GM12878 (cell line): ENCODE results near the gene TMCC2. TPM values are rescaled to one million over a fixed set of nuclear protein-coding genes. Genes with fewer than 3 reads are reported as not detected.

ENCODE experiments used
- ATAC-seq: fragments of 200-7000 bp; cut with Tn5 transposase; 3 replicates; pipeline ENCODE4 v1.9.1; 2020; ENCODE audit warnings: mild to moderate bottlenecking, moderate library complexity
- BruUV-seq: library from RNA; stranded (reverse); fragments of 400-500 nt; replicated peaks from 2 replicates; lab custom pipeline; 2021; lab: Mats Ljungman, UMichigan
- CTCF ChIA-PET: fragments of 300-600 bp; sonication (Branson Sonifier 250); formaldehyde crosslinking; extraction: SDS; loops from one replicate; lab custom pipeline; 2021; ENCODE audit warnings: inconsistent platforms; lab: Yijun Ruan, JAX
- POLR2A ChIA-PET: fragments of 350-600 bp; formaldehyde crosslinking; extraction: SDS; loops from one replicate; lab custom pipeline; 2021; ENCODE audit warnings: inconsistent platforms; lab: Charles Lee
- RAD21 ChIA-PET: fragments of 300-600 bp; sonication (Branson Sonifier 250); formaldehyde crosslinking; loops from one replicate; lab custom pipeline; 2023; ENCODE audit warnings: antibody characterized with exemption; ENCODE audit not compliant: unreplicated experiment; lab: Charles Lee
- SMC1A ChIA-PET: fragments of 300-600 bp; sonication (Branson Sonifier 250); formaldehyde crosslinking; loops from one replicate; lab custom pipeline; 2023; ENCODE audit not compliant: unreplicated experiment, uncharacterized antibody; lab: Charles Lee
- DNase-seq: peaks from one replicate; pipeline ENCODE4 v3.0.0-alpha.2; 2011; ENCODE audit warnings: low read depth, low spot score
- FAIRE-seq: peaks from 3 replicates; lab custom pipeline; 2011; peaks lifted over from hg19 to GRCh38; lab: Jason Lieb, UNC
- H2AFZ ChIP-seq: 2 replicates; pipeline ENCODE4 v1.6.0; 2011; ENCODE audit warnings: low read depth, low read length, control low read depth; ENCODE audit not compliant: control insufficient read depth
- H3K27ac ChIP-seq: 2 replicates; pipeline ENCODE4 v1.5.1; 2011; ENCODE audit warnings: control low read depth; ENCODE audit not compliant: control insufficient read depth, insufficient read depth
- H3K27me3 ChIP-seq, 2 experiments: replicated peaks in 1 of 2; 2 replicates each; pipeline versions ENCODE4 v1.6.0 to v1.6.1; 2011; ENCODE audit warnings: low read length in 1 of 2; ENCODE audit not compliant: control insufficient read depth in 2 of 2, insufficient read depth in 2 of 2
- H3K36me3 ChIP-seq, 2 experiments: 2 replicates each; pipeline ENCODE4 v1.5.1; 2011; ENCODE audit warnings: low read length in 1 of 2; ENCODE audit not compliant: control insufficient read depth in 2 of 2, insufficient read depth in 2 of 2
- H3K4me1 ChIP-seq: 2 replicates; pipeline ENCODE4 v1.6.1; 2011; ENCODE audit warnings: mild to moderate bottlenecking, low read length, moderate library complexity, mixed read lengths; ENCODE audit not compliant: control insufficient read depth, insufficient read depth
- H3K4me2 ChIP-seq: 2 replicates; pipeline ENCODE4 v1.6.0; 2011; ENCODE audit warnings: control low read depth; ENCODE audit not compliant: control insufficient read depth, insufficient read depth
- H3K4me3 ChIP-seq: fragments of 200-600 bp; sonication (generic); 2 replicates; pipeline ENCODE4 v1.5.1; 2016
- H3K79me2 ChIP-seq: 2 replicates; pipeline ENCODE4 v1.6.0; 2011; ENCODE audit warnings: low read length; ENCODE audit not compliant: control insufficient read depth, insufficient read depth
- H3K9ac ChIP-seq: 2 replicates; pipeline ENCODE4 v1.8.0; 2011; ENCODE audit warnings: low read length, control low read depth, mixed read lengths; ENCODE audit not compliant: control insufficient read depth, insufficient read depth
- H3K9me3 ChIP-seq: replicated peaks from 3 replicates; pipeline ENCODE4 v1.5.1; 2011; ENCODE audit warnings: mild to moderate bottlenecking, low read length; ENCODE audit not compliant: control insufficient read depth, insufficient read depth
- H4K20me1 ChIP-seq: 2 replicates; pipeline ENCODE4 v1.6.0; 2011; ENCODE audit not compliant: control insufficient read depth, insufficient read depth
- ATF2 ChIP-seq: IDR thresholded peaks from 2 replicates; pipeline ENCODE4 v1.6.1; 2012; ENCODE audit warnings: low read length, inconsistent platforms
- CEBPB ChIP-seq, 2 experiments: fragments of 150-350 bp in 1 of 2; IDR thresholded peaks; 2 replicates each; pipeline ENCODE4 v1.6.1; 2012 to 2014; ENCODE audit warnings: low read depth in 2 of 2, low read length in 2 of 2, borderline replicate concordance in 1 of 2, inconsistent platforms in 1 of 2
- GABPA ChIP-seq: IDR thresholded peaks from 2 replicates; pipeline ENCODE4 v1.6.1; 2014; ENCODE audit warnings: antibody characterized with exemption, low read depth, mild to moderate bottlenecking, inconsistent platforms
- MEF2B ChIP-seq: fragments of 450-650 bp; IDR thresholded peaks from 2 replicates; pipeline ENCODE4 v1.6.1; 2018; ENCODE audit warnings: mild to moderate bottlenecking, moderate library complexity; ENCODE audit not compliant: partially characterized antibody, poor library complexity, severe bottlenecking
- NR2F1 ChIP-seq: fragments of 450-650 bp; conservative IDR thresholded peaks from 2 replicates; pipeline ENCODE4 v1.6.1; 2017; ENCODE audit warnings: mild to moderate bottlenecking
- PRDM15 ChIP-seq: fragments of 450-650 bp; formaldehyde crosslinking; IDR thresholded peaks from 2 replicates; pipeline ENCODE4 v1.4.0; 2020; ENCODE audit warnings: mild to moderate bottlenecking, moderate library complexity
- RCOR1 ChIP-seq: conservative IDR thresholded peaks from 2 replicates; pipeline ENCODE4 v1.6.1; 2012; ENCODE audit warnings: low read depth, low read length, improper control_type of control experiment
- ZBTB40 ChIP-seq: fragments of 450-650 bp; IDR thresholded peaks from 2 replicates; pipeline ENCODE4 v1.6.1; 2016; ENCODE audit warnings: mild to moderate bottlenecking, moderate library complexity, borderline replicate concordance
- WGBS: methylation state at CpG from one replicate; pipeline ENCODE4 v1.1.6; 2016; ENCODE audit warnings: low lambda C conversion rate; ENCODE audit not compliant: insufficient replicate concordance, insufficient coverage; ENCODE audit errors: missing lambda C conversion rate; 5-methylcytosine and 5-hydroxymethylcytosine counted together
- in situ Hi-C: fragments of 300-500 bp; cut with MboI; formaldehyde crosslinking; loops from 9 replicates; pipeline ENCODE4 v1.14.3; 2018; ENCODE audit warnings: mixed read lengths
- intact Hi-C: fragments of 100-400 bp; cut with micrococcal nuclease; formaldehyde crosslinking; loops from one replicate; pipeline ENCODE4 v1.14.2; 2022; ENCODE audit not compliant: unreplicated experiment
- polyA plus RNA-seq, 11 experiments: library from polyadenylated mRNA; depleted of rRNA in 4 of 11; unstranded in 6 of 11; stranded (reverse) in 5 of 11; fragments of >200 nt; fragmentation: Nextera tagmentation in 4 of 11; fragmentation: Illumina TruSeq in 1 of 11; extraction: Ambion mirVana in 4 of 11; extraction: Trizol in 1 of 11; gene quantifications; 1 replicate in 1 of 11; 2 replicates in 10 of 11; pipeline versions ENCODE4 v1.2.1 to v1.2.3, GENCODE V29; 2011 to 2016; ENCODE audit warnings: inconsistent platforms in 2 of 11, missing spikeins in 2 of 11, low read depth in 1 of 11
- total RNA-seq, 4 experiments: library from RNA; depleted of rRNA in 3 of 4; stranded (reverse); fragments of >200 nt in 3 of 4; fragmentation: Illumina TruSeq in 1 of 4; extraction: Trizol in 1 of 4; gene quantifications; 2 replicates each; pipeline versions ENCODE4 v1.2.1 to v1.2.3, GENCODE V29; 2013 to 2021

TMCC2 gene
- total and polyA plus RNA-seq, 10 of the 15 experiments (the other 5 are each of a cell fraction or from before 2014, with no cell fraction given), result 0.06 to 2.3 (median 0.76) TPM

- DNase-seq, result no peak
- H2AFZ ChIP-seq, result peak overlapping the region; percentile 16
- H3K4me2 ChIP-seq, result peak overlapping the region; percentile 59
- no peak overlapping the region for H3K4me3 ChIP-seq
- no peaks in the 10 kb centered on the region for H3K79me2 ChIP-seq
- H4K20me1 ChIP-seq, result no peaks in the 10 kb centered on the region; the same call in 1 of the 2 replicates
- intact Hi-C loops (loop anchor here (2.0 kb wide), 1 partner anchor 35 kb away; no protein-coding TSS in a partner anchor), in situ Hi-C loops (loop anchor here (5.0 kb wide), 1 partner anchor 37 kb away; no protein-coding TSS in a partner anchor)
- SMC1A ChIA-PET, result interaction anchor here (0.7 to 35.1 kb wide), 9 partner anchors 9 to 90 kb away, joined by 3 to 1445 read pairs (median 4); no protein-coding TSS in a partner anchor
- peaks cover 11% of the 10 kb centered on the region for H3K4me1 ChIP-seq
- WGBS, result 13% methylated on average over 6 of the region's 6 CpGs
- no peak overlapping the region for H3K27ac ChIP-seq
- POLR2A ChIA-PET, result interaction anchor here (0.5 to 8.0 kb wide), 8 partner anchors 9 to 1992 kb away, joined by 3 to 106 read pairs (median 9); no protein-coding TSS in a partner anchor
- CTCF ChIA-PET, result interaction anchor here (1.6 to 59.5 kb wide), 5 partner anchors 17 to 112 kb away, joined by 4 to 2333 read pairs (median 17); no protein-coding TSS in a partner anchor
- no TSS peak for BruUV-seq
- H3K9me3 ChIP-seq, result no peaks in the 10 kb centered on the region; the same call in 2 of the 3 replicates
- no peak overlapping the region for H3K9ac ChIP-seq
- RAD21 ChIA-PET, result interaction anchor here (0.6 to 23.9 kb wide), 15 partner anchors 9 to 376 kb away, joined by 3 to 892 read pairs (median 3); no protein-coding TSS in a partner anchor
- no peaks in the 10 kb centered on the region for H3K36me3 ChIP-seq
- ATAC-seq, result peak; percentile 25
- peaks cover 0 to 8% of the 10 kb centered on the region in 2 experiments; a peak in 3 of 4 replicates for H3K27me3 ChIP-seq
- no peak for FAIRE-seq
- TF ChIP-seq PRDM15 (CRISPR knock-in tag) (no peak), MEF2B (no peak), ZBTB40 (no peak), ATF2 (no peak), NR2F1 (0 out of 2 replicates have a peak, but pooled peaks have one; percentile 20), CEBPB (IDR thresholded peaks at IDR 0.05; ENCODE audit: borderline replicate concordance in 1 of 2, low read depth in 2 of 2, low read length in 2 of 2) (peak in 1 of 2 experiments; percentile 78; a peak in 1 of 4 replicates), RCOR1 (no peak), GABPA (no peak)
Measured at GRCh38 chr1:205319081-205320018, 91.6 kb downstream of the TMCC2 start.
